Loucy (cell line): ENCODE measurements around the gene RUNDC3A.

ENCODE experiments used
- H2AFZ ChIP-seq: fragments of 200-600 bp; sonication (generic); 2 replicates; pipeline ENCODE4 v1.6.0; 2016; ENCODE audit warnings: antibody characterized with exemption, mild to moderate bottlenecking, low read length, moderate library complexity
- H3F3A ChIP-seq: fragments of 200-600 bp; 2 replicates; pipeline ENCODE4 v1.6.0; 2016; ENCODE audit warnings: antibody characterized with exemption, low read depth, mild to moderate bottlenecking
- H3K27me3 ChIP-seq: fragments of 200-600 bp; sonication (generic); 2 replicates; pipeline ENCODE4 v1.6.1; 2014; ENCODE audit warnings: low read length, mild to moderate bottlenecking; ENCODE audit not compliant: insufficient read depth, poor library complexity, severe bottlenecking
- H3K36me3 ChIP-seq: fragments of 200-600 bp; sonication (generic); 2 replicates; pipeline ENCODE4 v1.6.1; 2016; ENCODE audit warnings: low read length; ENCODE audit not compliant: insufficient read depth
- H3K4me1 ChIP-seq: fragments of 200-600 bp; sonication (generic); 2 replicates; pipeline ENCODE4 v1.5.1; 2014; ENCODE audit warnings: low read length, mild to moderate bottlenecking; ENCODE audit not compliant: insufficient read depth, poor library complexity, severe bottlenecking
- H3K4me2 ChIP-seq: fragments of 200-600 bp; sonication (generic); 2 replicates; pipeline ENCODE4 v1.6.0; 2014; ENCODE audit warnings: antibody characterized with exemption, low read length, low read depth, mild to moderate bottlenecking; ENCODE audit not compliant: poor library complexity, severe bottlenecking
- H3K4me3 ChIP-seq: fragments of 200-600 bp; sonication (generic); 2 replicates; pipeline ENCODE4 v1.5.1; 2014; ENCODE audit warnings: low read length, mild to moderate bottlenecking, mixed read lengths; ENCODE audit not compliant: poor library complexity, severe bottlenecking
- H3K79me2 ChIP-seq: fragments of 200-600 bp; sonication (generic); 2 replicates; pipeline ENCODE4 v1.6.1; 2014; ENCODE audit warnings: low read length; ENCODE audit not compliant: insufficient read depth
- H3K9ac ChIP-seq: fragments of 200-600 bp; sonication (generic); 2 replicates; pipeline ENCODE4 v1.6.0; 2014; ENCODE audit warnings: mild to moderate bottlenecking, low read depth, low read length, moderate library complexity; ENCODE audit not compliant: poor library complexity, severe bottlenecking
- H3K9me2 ChIP-seq: fragments of 200-600 bp; sonication (generic); replicated peaks from 2 replicates; pipeline ENCODE4 v1.6.1; 2016; ENCODE audit warnings: low read depth, low read length, mixed read lengths
- H3K9me3 ChIP-seq: fragments of 200-600 bp; sonication (generic); 2 replicates; pipeline ENCODE4 v1.6.1; 2014; ENCODE audit warnings: mild to moderate bottlenecking, antibody characterized with exemption, low read length, low read depth; ENCODE audit not compliant: insufficient read depth
- H4K20me1 ChIP-seq: fragments of 200-600 bp; sonication (generic); 2 replicates; pipeline ENCODE4 v1.6.0; 2014; ENCODE audit warnings: antibody characterized with exemption, low read length, mild to moderate bottlenecking; ENCODE audit not compliant: insufficient read depth, poor library complexity, severe bottlenecking
- EZH2phosphoT487 ChIP-seq: fragments of 200-600 bp; IDR thresholded peaks from 2 replicates; pipeline ENCODE4 v1.6.1; 2018; ENCODE audit warnings: antibody characterized with exemption, mild to moderate bottlenecking, moderate library complexity, borderline replicate concordance
- TF ChIP-seq, protein P1 (sequence below): fragments of 200-600 bp; sonication (generic); conservative IDR thresholded peaks from 2 replicates; pipeline ENCODE4 v1.5.1; 2014; ENCODE audit warnings: mild to moderate bottlenecking, antibody characterized with exemption, low read length

The RUNDC3A gene

DNA sequence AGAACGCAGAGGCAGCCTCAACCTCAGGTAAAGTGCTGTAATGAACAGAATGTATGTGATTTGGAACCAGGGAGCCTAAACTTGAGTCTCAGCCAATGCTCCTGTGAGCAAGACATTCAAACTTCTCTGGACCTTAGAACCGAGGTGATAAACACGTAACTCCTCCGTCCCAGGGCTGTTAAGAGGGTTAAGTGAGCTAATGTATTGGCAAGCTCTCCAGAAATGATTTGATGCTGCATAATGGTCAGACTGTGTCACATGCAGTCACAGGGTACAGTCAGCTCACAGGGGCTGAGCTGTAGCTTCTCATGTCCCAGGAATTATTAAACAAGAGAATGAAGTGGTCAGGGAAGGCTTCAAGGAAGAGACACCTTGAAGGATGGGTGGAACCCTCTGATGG lies 30.4 kb upstream of the RUNDC3A start:
- H3K4me2 ChIP-seq, result no peak overlapping the region
- H2AFZ ChIP-seq, result no peak overlapping the region
- H3K36me3 ChIP-seq, result no peaks in the 10 kb centered on the region
- H3K4me1 ChIP-seq, result peaks cover 8% of the 10 kb centered on the region
- no peak overlapping the region for H3K9ac ChIP-seq
- no peaks in the 10 kb centered on the region for H3K79me2 ChIP-seq
- H4K20me1 ChIP-seq, result no peaks in the 10 kb centered on the region
- H3F3A ChIP-seq, result no peaks in the 10 kb centered on the region
- no peaks in the 10 kb centered on the region for H3K9me3 ChIP-seq
- TF ChIP-seq, protein P1, sequence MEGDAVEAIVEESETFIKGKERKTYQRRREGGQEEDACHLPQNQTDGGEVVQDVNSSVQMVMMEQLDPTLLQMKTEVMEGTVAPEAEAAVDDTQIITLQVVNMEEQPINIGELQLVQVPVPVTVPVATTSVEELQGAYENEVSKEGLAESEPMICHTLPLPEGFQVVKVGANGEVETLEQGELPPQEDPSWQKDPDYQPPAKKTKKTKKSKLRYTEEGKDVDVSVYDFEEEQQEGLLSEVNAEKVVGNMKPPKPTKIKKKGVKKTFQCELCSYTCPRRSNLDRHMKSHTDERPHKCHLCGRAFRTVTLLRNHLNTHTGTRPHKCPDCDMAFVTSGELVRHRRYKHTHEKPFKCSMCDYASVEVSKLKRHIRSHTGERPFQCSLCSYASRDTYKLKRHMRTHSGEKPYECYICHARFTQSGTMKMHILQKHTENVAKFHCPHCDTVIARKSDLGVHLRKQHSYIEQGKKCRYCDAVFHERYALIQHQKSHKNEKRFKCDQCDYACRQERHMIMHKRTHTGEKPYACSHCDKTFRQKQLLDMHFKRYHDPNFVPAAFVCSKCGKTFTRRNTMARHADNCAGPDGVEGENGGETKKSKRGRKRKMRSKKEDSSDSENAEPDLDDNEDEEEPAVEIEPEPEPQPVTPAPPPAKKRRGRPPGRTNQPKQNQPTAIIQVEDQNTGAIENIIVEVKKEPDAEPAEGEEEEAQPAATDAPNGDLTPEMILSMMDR, result no peak
- no peak for TF ChIP-seq EZH2phosphoT487
- H3K27me3 ChIP-seq, result no peaks in the 10 kb centered on the region
- no peak overlapping the region for H3K4me3 ChIP-seq
- no peaks in the 10 kb centered on the region for H3K9me2 ChIP-seq

DNA sequence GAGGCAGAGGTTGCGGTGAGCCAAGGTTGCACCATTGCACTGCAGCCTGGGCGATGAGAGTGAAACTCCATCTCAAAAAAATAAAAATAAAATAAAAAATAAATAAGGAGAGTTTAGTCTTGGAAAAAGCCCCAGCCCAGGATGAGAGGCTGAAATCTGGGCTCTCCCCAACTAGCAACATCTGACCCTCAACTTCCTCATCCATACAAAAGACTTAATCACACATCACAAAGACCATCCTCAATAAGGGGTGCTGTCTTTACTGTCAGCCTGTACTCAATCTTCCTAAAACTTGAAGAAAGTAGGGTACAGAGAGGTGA lies 29.1 kb upstream of the RUNDC3A start:
- peak overlapping the region; percentile 58 for H3K4me2 ChIP-seq
- no peaks in the 10 kb centered on the region for H3K36me3 ChIP-seq
- H3K4me3 ChIP-seq, result peak overlapping the region; percentile 12

DNA sequence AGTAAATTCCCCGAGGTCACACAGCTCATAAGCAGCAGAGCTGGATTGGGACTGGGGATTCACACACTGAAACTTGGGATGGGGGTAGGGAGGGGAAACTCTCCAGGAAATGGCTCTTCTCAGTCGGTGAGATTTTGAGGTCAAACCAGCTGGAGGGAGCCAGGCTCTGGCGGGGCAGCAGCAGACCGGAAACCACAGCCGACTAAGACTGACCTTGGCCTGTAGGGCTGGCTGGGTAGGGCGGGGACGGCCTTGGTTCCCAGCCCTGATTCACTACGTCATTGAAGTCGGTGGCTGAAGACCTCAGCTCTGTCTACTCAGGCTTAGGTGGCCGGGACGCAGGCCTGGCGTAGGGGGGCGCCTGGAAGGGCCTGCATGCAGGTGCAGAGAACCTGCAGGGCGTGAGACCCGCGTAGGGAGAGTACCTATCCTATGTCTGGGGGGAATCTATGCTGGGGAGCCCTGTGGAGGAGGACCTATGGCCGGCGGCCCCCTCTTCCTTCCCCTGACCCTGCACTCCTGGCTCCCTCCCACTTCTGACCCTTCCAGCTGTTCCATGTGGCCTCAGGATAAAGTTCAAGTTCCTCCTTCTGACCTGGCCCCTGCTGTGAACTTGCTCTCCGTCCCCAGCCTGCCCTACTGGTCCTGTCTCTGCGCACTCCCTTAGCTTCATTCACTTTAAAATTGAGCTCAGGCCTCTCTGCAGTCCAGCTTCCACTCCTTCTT lies 28.6 kb upstream of the RUNDC3A start:
- no peaks in the 10 kb centered on the region for H3K27me3 ChIP-seq
- peak overlapping the region; percentile 58 for H3K4me2 ChIP-seq
- H3K36me3 ChIP-seq, result no peaks in the 10 kb centered on the region
- no peak overlapping the region for H3K9ac ChIP-seq
- H3K79me2 ChIP-seq, result no peaks in the 10 kb centered on the region
- H3K9me2 ChIP-seq, result no peaks in the 10 kb centered on the region
- TF ChIP-seq EZH2phosphoT487, result no peak
- TF ChIP-seq, protein P1, result no peak
- no peaks in the 10 kb centered on the region for H4K20me1 ChIP-seq
- no peak overlapping the region for H2AFZ ChIP-seq
- peaks cover 8% of the 10 kb centered on the region for H3K4me1 ChIP-seq
- peak overlapping the region; percentile 12 for H3K4me3 ChIP-seq
- no peaks in the 10 kb centered on the region for H3F3A ChIP-seq
- no peaks in the 10 kb centered on the region for H3K9me3 ChIP-seq

More for the DNA sequence above, 29.1 kb upstream of the RUNDC3A start:
- Histone ChIP-seq H3K27me3 (no peaks in the 10 kb centered on the region), H3K9me3 (no peaks in the 10 kb centered on the region), H3K79me2 (no peaks in the 10 kb centered on the region), H3K9ac (no peak overlapping the region), H2AFZ (no peak overlapping the region), H3K9me2 (no peaks in the 10 kb centered on the region), H3K4me1 (peaks cover 8% of the 10 kb centered on the region), H4K20me1 (no peaks in the 10 kb centered on the region), H3F3A (no peaks in the 10 kb centered on the region)
- no peak for TF ChIP-seq EZH2phosphoT487

DNA sequence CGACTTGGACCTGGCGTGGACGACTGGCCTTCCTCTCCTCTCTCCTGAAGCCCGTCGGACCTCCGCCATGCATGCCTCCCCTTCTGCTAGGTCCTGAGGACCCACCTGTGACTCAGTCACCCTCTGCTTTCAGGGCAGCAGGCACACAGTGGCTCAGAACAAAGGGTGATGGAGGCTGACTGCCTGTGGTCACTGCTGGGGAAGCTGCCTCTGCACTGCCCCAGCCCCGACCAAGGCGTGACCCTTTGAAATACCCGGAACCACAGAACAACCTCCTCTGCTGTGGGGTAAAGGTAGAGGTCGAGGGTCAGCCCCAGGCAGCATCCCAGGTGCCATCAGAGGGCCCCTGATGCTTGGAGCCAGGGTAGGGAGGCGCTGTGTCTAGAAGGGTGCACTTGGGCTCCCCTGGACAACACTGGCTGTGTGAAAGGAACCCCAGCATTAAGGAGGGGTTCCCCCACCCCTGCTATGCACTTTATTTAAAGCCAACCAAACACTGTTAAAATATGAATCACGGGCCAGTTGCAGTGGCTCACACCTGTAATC lies 27.9 kb upstream of the RUNDC3A start:
- no peak for TF ChIP-seq EZH2phosphoT487
- TF ChIP-seq, protein P1, result no peak
- H3K4me3 ChIP-seq, result no peak overlapping the region
- H4K20me1 ChIP-seq, result no peaks in the 10 kb centered on the region
- no peak overlapping the region for H3K4me2 ChIP-seq
- no peaks in the 10 kb centered on the region for H3K36me3 ChIP-seq
- H3K9ac ChIP-seq, result no peak overlapping the region
- H3F3A ChIP-seq, result no peaks in the 10 kb centered on the region
- no peak overlapping the region for H2AFZ ChIP-seq
- no peaks in the 10 kb centered on the region for H3K9me3 ChIP-seq
- H3K4me1 ChIP-seq, result peaks cover 8% of the 10 kb centered on the region
- H3K9me2 ChIP-seq, result no peaks in the 10 kb centered on the region
- no peaks in the 10 kb centered on the region for H3K27me3 ChIP-seq
- no peaks in the 10 kb centered on the region for H3K79me2 ChIP-seq
